ENCODE data around the gene EWSR1. TPM values are rescaled to one million over a fixed set of nuclear protein-coding genes. Genes with fewer than 3 reads are reported as not detected.
A peak's percentile ranks its signal among the peaks of the same experiment; 100 is the strongest.
"Not testable (repeated sequence)": the region's sequence is repeated elsewhere in the genome, so short reads cannot be mapped to it uniquely, and the experiment has no call there.

The EWSR1 gene
- total RNA-seq: 100 to 1,000 TPM; 336 to 408 TPM

DNA sequence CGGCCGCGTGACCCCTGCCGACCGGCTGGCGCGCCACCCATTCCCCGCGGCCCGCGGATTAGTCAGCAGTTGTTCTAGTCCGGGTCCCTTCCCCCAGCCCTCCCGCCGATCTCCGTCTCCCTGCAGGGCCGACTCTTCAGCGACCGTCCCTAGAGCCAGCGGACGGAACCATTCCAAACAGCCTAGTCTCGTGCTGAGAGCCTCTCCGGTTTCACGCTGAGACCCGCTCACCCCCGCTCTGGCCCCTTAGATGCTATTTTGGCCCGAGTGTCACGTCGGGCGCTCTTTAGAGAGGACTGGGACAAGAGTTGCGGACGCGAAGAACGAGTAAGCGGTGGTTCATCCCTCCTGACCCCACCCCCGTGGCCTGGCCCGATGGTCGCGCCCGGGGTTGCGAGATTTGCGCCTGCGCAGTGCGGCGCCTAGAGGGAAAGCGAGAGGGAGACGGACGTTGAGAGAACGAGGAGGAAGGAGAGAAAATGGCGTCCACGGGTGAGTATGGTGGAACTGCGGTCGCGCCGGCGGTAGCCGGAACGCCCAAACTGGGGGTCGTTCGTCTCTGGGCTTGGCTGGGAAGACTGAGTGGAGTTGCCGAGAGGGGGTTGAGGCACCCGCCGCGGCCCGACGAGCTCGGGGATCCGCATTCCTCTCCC, at the start of gene EWSR1, which contains the start of gene RHBDD3:
Gene EWSR1, plus strand, starts transcription at position 411 of the 653 bp plus-strand sequence. Its CDS starts 69 bp downstream, at position 480.
Gene RHBDD3, minus strand, starts transcription at position 124 of the 653 bp plus-strand sequence. CDS start 2,355 bp downstream, outside the sequence.
- Mint-ChIP-seq H3K4me3 (peak within 1 kb of the TSS; percentile 91), H3K36me3 (peaks cover 48% of the 10 kb centered on the region), H3K4me1 (peaks cover 43% of the 10 kb centered on the region), H3K9me3 (ENCODE audit: low read depth) (no peaks in the 10 kb centered on the region), H3K27me3 (no peaks in the 10 kb centered on the region), H3K27ac (peak within 1 kb of the TSS; percentile 100)
- DNase-seq (peak; percentile 96), ATAC-seq (peak; percentile 91)
- CTCF ChIA-PET: interaction anchor here (0.8 to 2.8 kb wide), 6 partner anchors 9 to 113 kb away, joined by 3 to 9 read pairs (median 5); no protein-coding TSS in a partner anchor

DNA sequence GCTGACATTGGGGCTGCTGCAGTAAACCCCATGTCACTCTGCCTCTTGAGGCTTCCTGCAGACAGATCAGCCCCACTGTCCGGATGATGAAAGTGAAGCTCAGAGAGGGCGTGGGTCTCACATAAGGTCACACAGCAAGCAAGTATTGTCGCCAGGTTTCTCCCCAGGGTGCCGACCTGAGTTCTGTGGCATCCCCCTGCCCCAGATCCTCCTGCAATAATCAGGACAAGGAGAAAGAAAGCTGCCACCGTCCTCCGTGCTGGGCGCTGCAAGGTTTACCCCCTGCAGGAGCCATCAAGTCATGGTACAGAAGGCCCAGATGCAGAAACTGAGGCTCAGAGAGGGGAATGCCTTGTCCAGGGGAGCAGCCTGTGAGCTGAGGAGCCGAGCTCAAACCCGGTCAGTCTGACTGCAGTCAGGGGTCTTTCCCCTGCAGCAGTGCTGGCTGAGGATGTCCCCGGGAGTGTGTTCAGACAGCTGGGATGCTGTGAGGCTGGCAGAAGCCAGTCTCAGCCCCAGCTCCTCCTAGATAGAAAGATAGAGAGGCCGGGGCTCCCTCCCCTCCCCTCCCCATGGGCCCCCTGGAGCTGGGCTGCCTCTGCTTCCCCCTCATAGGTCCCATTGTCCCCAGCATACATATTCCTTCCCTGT, 49.2 kb upstream of the EWSR1 start:
- Mint-ChIP-seq H3K4me1 (no peaks in the 10 kb centered on the region), H3K36me3 (no peaks in the 10 kb centered on the region), H3K9me3 (ENCODE audit: low read depth) (no peaks in the 10 kb centered on the region), H3K27ac (no peak overlapping the region), H3K4me3 (no peak overlapping the region), H3K27me3 (no peaks in the 10 kb centered on the region)
- CTCF ChIA-PET: no interaction called here
- ATAC-seq (no peak), DNase-seq (no peak)

GRCh38 chr22:29219409-29219782, 48.7 kb upstream of the EWSR1 start:
- CTCF ChIA-PET; DNase-seq; H3K4me3 Mint-ChIP-seq; H3K4me1 Mint-ChIP-seq; H3K36me3 Mint-ChIP-seq; H3K9me3 Mint-ChIP-seq (ENCODE audit: low read depth); H3K27ac Mint-ChIP-seq; H3K27me3 Mint-ChIP-seq; ATAC-seq: not testable (repeated sequence)

GRCh38 chr22:29219881-29220670, 48.0 kb upstream of the EWSR1 start:
- Mint-ChIP-seq H3K27me3 (no peaks in the 10 kb centered on the region), H3K36me3 (no peaks in the 10 kb centered on the region), H3K4me3 (no peak overlapping the region), H3K4me1 (no peaks in the 10 kb centered on the region), H3K27ac (no peak overlapping the region), H3K9me3 (ENCODE audit: low read depth) (no peaks in the 10 kb centered on the region)
- DNase-seq: no peak
- CTCF ChIA-PET: no interaction called here
- no peak for ATAC-seq

DNA sequence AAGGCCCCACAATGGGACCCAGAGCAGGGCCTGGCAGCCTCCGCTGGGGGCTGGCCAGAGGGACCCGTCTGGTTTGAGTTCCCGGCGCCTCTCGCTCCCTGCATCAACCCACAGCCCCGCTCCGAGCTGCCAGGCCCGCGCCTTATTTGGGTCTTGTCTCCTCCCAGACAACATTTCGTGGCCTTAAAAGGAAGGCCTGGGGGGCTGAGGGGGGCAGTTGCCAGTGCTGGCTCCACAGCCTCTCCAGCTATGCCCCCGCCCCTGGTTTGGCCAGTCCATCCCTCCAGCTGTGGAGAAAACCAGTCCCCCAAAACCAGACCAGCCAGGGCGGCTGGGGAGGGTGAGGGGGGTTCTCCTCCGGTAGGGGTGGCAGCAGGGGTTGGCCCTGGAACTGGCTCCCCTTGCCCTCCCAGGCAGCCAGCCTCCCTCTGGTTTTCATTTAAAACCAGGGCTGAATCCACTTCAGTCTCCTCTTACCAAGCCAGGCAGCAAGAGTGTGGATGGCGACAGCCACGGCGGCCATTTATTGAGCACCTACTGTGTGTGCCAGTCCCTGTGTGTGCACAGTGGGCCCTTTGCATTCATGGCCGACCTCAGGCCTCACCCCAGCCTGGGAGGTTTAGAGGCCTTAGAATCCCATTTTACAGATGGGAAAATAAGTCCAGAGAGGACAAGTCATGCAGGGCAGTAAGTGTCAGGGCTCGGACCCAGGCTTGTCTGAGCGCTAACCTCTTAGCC, 43.8 kb upstream of the EWSR1 start:
- H3K9me3 Mint-ChIP-seq (ENCODE audit: low read depth): no peaks in the 10 kb centered on the region
- H3K4me3 Mint-ChIP-seq: no peak overlapping the region
- no peak for ATAC-seq
- CTCF ChIA-PET: no interaction called here
- H3K36me3 Mint-ChIP-seq: no peaks in the 10 kb centered on the region
- H3K27me3 Mint-ChIP-seq: peaks cover 2% of the 10 kb centered on the region
- H3K4me1 Mint-ChIP-seq: no peaks in the 10 kb centered on the region
- no peak overlapping the region for H3K27ac Mint-ChIP-seq
- DNase-seq: no peak

GRCh38 chr22:29224859-29225410, 43.1 kb upstream of the EWSR1 start:
- DNase-seq (no peak), ATAC-seq (no peak)
- Mint-ChIP-seq H3K4me3 (no peak overlapping the region), H3K4me1 (no peaks in the 10 kb centered on the region), H3K27ac (no peak overlapping the region), H3K36me3 (no peaks in the 10 kb centered on the region), H3K9me3 (ENCODE audit: low read depth) (no peaks in the 10 kb centered on the region), H3K27me3 (peaks cover 2% of the 10 kb centered on the region)
- CTCF ChIA-PET: no interaction called here

- DNase-seq (no peak), ATAC-seq (no peak)
- no peaks in the 10 kb centered on the region for H3K9me3 Mint-ChIP-seq (ENCODE audit: low read depth)
- H3K36me3 Mint-ChIP-seq: no peaks in the 10 kb centered on the region
- H3K27ac Mint-ChIP-seq: no peak overlapping the region
- no peaks in the 10 kb centered on the region for H3K4me1 Mint-ChIP-seq
- H3K4me3 Mint-ChIP-seq: no peak overlapping the region
- H3K27me3 Mint-ChIP-seq: peaks cover 2% of the 10 kb centered on the region
- CTCF ChIA-PET: interaction anchor here (2.1 kb wide), 1 partner anchor 20 kb away, joined by 8 read pairs; no protein-coding TSS in a partner anchor
These were observed 42.5 kb upstream of the EWSR1 start for GRCh38 chr22:29225422-29226090.

GRCh38 chr22:29226351-29226981, 41.6 kb upstream of the EWSR1 start:
- Mint-ChIP-seq H3K4me3 (no peak overlapping the region), H3K4me1 (no peaks in the 10 kb centered on the region), H3K36me3 (no peaks in the 10 kb centered on the region), H3K27ac (no peak overlapping the region), H3K9me3 (ENCODE audit: low read depth) (no peaks in the 10 kb centered on the region), H3K27me3 (peaks cover 2% of the 10 kb centered on the region)
- DNase-seq: no peak
- no peak for ATAC-seq
- CTCF ChIA-PET: interaction anchor here (0.9 to 2.1 kb wide), 2 partner anchors 9 to 19 kb away, joined by 3 to 8 read pairs; no protein-coding TSS in a partner anchor

DNA sequence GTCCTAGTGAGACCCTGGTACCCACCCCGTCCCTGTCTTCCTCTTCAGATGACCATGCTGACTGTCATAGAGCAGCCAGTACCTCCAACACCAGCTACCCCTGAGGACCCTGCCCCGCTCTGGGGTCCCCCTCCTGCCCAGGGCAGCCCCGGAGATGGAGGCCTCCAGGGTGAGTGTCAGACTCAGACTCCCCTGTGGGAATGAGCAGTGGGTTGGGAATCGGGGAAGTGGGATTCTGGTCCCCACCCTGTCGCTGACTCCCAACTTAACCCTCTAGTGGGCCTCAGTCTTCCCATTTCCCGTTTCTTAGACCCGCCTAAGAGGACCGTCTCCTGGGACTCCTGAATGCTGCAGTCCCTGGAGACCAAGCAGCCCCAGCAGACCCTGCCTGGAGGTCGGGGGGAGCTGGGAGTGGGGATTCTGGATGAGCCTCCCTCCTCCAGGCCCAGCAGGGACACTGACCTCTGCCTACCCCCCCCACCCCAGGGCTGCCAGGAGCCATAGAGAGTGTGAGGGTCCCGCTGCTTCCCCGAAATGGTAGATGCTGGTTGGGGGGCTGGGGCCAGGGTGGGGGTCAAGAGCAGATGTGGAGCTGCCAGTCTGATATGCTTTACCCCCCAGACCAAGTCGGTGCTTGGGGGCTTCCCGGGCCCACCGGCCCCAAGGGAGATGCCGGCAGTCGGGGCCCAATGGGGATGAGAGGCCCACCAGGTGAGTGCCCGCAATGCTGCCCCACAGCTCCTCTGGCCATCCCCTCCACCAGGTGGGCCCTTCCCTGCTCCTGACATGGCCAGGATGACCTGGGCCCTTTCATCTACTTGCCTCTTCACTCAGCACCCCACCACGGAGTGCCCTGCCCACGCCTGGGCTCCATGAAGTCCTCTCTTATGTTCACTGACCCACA, 36.8 kb upstream of the EWSR1 start:
- no peaks in the 10 kb centered on the region for H3K4me1 Mint-ChIP-seq
- H3K27ac Mint-ChIP-seq: no peak overlapping the region
- CTCF ChIA-PET: no interaction called here
- DNase-seq (no peak), ATAC-seq (no peak)
- no peak overlapping the region for H3K4me3 Mint-ChIP-seq
- peaks cover 2% of the 10 kb centered on the region for H3K9me3 Mint-ChIP-seq (ENCODE audit: low read depth)
- H3K27me3 Mint-ChIP-seq: peaks cover 2% of the 10 kb centered on the region
- H3K36me3 Mint-ChIP-seq: no peaks in the 10 kb centered on the region

GRCh38 chr22:29231971-29232959, 35.8 kb upstream of the EWSR1 start:
- Mint-ChIP-seq H3K27ac (no peak overlapping the region), H3K4me3 (no peak overlapping the region), H3K4me1 (no peaks in the 10 kb centered on the region), H3K9me3 (ENCODE audit: low read depth) (peaks cover 2% of the 10 kb centered on the region), H3K36me3 (no peaks in the 10 kb centered on the region), H3K27me3 (no peaks in the 10 kb centered on the region)
- DNase-seq (no peak), ATAC-seq (no peak)
- CTCF ChIA-PET: interaction anchor here (4.8 kb wide), 1 partner anchor 13 kb away, joined by 26 read pairs; no protein-coding TSS in a partner anchor
